Motor neuron (in vitro differentiated cells): ENCODE measurements around the gene APOBEC3H. TPM values are rescaled to one million over a fixed set of nuclear protein-coding genes. Genes with fewer than 3 reads are reported as not detected.

Experiments used
- ATAC-seq, 8 experiments: fragments of 200-7000 bp; cut with Tn5 transposase; replicated peaks in 6 of 8; 2 replicates each; pipeline ENCODE4 v1.8.0; 2021; ENCODE audit warnings: mild to moderate bottlenecking in 8 of 8, moderate library complexity in 8 of 8
- H3K27ac ChIP-seq, 2 donors: fragments of 250-450 bp; sonication (Bioruptor Pico); 2 replicates each; pipeline ENCODE4 v1.9.0; 2021; ENCODE audit warnings: antibody characterized with exemption in 2 of 2, mild to moderate bottlenecking in 2 of 2, moderate library complexity in 1 of 2
- H3K4me1 ChIP-seq, 2 donors: fragments of 250-450 bp; sonication (Bioruptor Pico); replicated peaks in 1 of 2; 2 replicates each; pipeline ENCODE4 v1.6.1; 2021; ENCODE audit warnings: antibody characterized with exemption in 2 of 2, mild to moderate bottlenecking in 2 of 2, moderate library complexity in 1 of 2
- H3K4me3 ChIP-seq, 5 donors: fragments of 250-450 bp; sonication (Bioruptor Pico); 2 replicates each; pipeline ENCODE4 v1.9.0; 2021; ENCODE audit warnings: antibody characterized with exemption in 5 of 5, mild to moderate bottlenecking in 5 of 5, moderate library complexity in 4 of 5
- WGBS, 10 experiments: fragments of 450-650 bp; shearing (Covaris generic); methylation state at CpG; one replicate each; pipeline ENCODE4 v1.0.0; 2022; 5-methylcytosine and 5-hydroxymethylcytosine counted together
- in situ Hi-C, 9 experiments: fragments of 400-800 bp; cut with MboI; loops; one replicate each; pipeline ENCODE4 v1.15.0; 2021; ENCODE audit warnings: low sequenced_read_pairs in 9 of 9, low pct_unique_long_range_greater_than_20kb in 2 of 9; ENCODE audit not compliant: unreplicated experiment in 9 of 9
- total RNA-seq, 8 experiments: library from RNA; unstranded; fragments of 300-600 nt; gene quantifications; 2 replicates each; pipeline versions ENCODE4 v1.2.3 to v1.2.4, GENCODE V29; 2022

APOBEC3H gene
- total RNA-seq, 8 experiments from 2014 or later = 0.94 to 3.2 (median 2.3) TPM; not detected in 5

GRCh38 chr22:39087881-39088684 is 9.0 kb upstream of the APOBEC3H start:
- Histone ChIP-seq H3K4me1 (peaks cover 12 to 21% of the 10 kb centered on the region in 2 donors), H3K4me3 (no peak overlapping the region), H3K27ac (peak overlapping the region in 1 of 2 donors; percentile 19)
- 50 to 89% (median 68%) methylated on average over 1 to 4 of the region's 18 CpGs; no CpG with 5 or more reads in 4 of the 10 experiments for WGBS, 10 experiments
- ATAC-seq = peak; percentile 82 to 95 (median 92)
- in situ Hi-C loops = no loop called here

- in situ Hi-C loops = no loop called here
- H3K4me3 ChIP-seq = no peak overlapping the region
- no peak for ATAC-seq
- no peak overlapping the region for H3K27ac ChIP-seq
- WGBS, 10 experiments = 80 to 100% methylated on average over 1 to 3 of the region's 5 CpGs; no CpG with 5 or more reads in 8 of the 10 experiments
- H3K4me1 ChIP-seq = peaks cover 12 to 21% of the 10 kb centered on the region in 2 donors
Measured at GRCh38 chr22:39088685-39089032, 8.4 kb upstream of the APOBEC3H start.

- peak in 3 of 8 experiments; percentile 28 to 63 (median 60) for ATAC-seq
- WGBS, 10 experiments = 0 to 88% methylated on average over 1 to 4 of the region's 6 CpGs; no CpG with 5 or more reads in 8 of the 10 experiments
- no peak overlapping the region for H3K27ac ChIP-seq
- H3K4me1 ChIP-seq = peaks cover 12 to 21% of the 10 kb centered on the region in 2 donors
- H3K4me3 ChIP-seq = no peak overlapping the region
- in situ Hi-C loops = no loop called here
Measured at GRCh38 chr22:39089928-39090327, 7.1 kb upstream of the APOBEC3H start.

GRCh38 chr22:39090426-39091064 is 6.5 kb upstream of the APOBEC3H start:
- H3K4me1 ChIP-seq = peaks cover 12 to 21% of the 10 kb centered on the region in 2 donors
- H3K4me3 ChIP-seq = no peak overlapping the region
- in situ Hi-C loops = no loop called here
- 61 to 100% (median 78%) methylated on average over 1 to 6 of the region's 15 CpGs; no CpG with 5 or more reads in 6 of the 10 experiments for WGBS, 10 experiments
- ATAC-seq = no peak
- no peak overlapping the region for H3K27ac ChIP-seq

DNA sequence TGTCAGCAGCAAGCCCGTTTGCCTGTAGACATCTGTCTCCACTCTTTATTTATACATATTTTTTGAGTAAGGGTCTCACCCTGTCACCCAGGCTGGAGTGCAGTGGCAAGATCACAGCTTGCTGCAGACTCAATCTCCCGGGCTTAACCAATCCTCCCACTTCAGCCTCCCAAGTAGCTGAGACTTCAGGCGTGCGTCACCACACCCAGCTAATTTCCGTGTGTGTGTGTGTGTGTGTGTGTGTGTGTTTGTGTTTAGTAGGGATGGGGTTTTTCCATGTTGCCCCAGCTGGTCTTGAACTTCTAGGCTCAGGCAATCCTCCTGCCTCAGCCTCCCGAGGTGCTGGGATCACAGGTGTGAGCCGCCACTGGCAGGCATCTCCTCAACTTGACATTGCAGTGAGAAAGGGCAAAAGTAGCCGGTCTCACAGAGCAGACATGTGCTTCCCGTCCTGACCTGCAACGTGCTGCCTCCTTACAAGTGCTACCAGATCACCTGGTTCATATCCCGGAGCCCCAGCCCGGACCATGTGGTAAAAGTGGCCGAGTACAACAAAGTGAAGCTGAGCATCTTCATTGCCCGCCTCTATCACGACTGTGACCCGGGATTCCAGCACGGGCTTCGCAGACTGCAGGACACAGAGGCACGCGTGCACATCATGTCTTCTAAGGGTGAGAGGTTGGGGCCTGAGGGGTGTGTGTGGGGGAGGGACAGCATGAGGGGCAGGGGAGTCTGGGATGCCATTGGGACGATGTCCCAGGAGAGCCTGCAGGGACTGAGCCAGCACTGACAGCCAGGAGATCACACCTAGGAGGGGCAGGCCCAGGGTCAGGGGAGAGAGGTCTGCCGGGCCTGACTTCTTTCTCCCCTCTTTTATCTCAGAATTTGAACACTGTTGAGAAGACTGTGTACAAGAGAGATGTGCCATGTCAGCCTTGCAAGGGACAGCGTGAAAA is 5.6 kb upstream of the APOBEC3H start:
- no peak overlapping the region for H3K27ac ChIP-seq
- in situ Hi-C loops = no loop called here
- no peak for ATAC-seq
- no peak overlapping the region for H3K4me3 ChIP-seq
- 60 to 100% (median 94%) methylated on average over 1 to 5 of the region's 23 CpGs; no CpG with 5 or more reads in 6 of the 10 experiments for WGBS, 10 experiments
- H3K4me1 ChIP-seq = peaks cover 12 to 21% of the 10 kb centered on the region in 2 donors

- WGBS, 10 experiments = 20 to 89% (median 74%) methylated on average over 1 to 6 of the region's 8 CpGs
- H3K4me3 ChIP-seq = no peak overlapping the region
- H3K27ac ChIP-seq = no peak overlapping the region
- no peak for ATAC-seq
- H3K4me1 ChIP-seq = peaks cover 10 to 24% of the 10 kb centered on the region in 2 donors
- in situ Hi-C loops = no loop called here
Measured at GRCh38 chr22:39092111-39092862, 4.8 kb upstream of the APOBEC3H start.

- ATAC-seq = no peak
- peaks cover 0 to 14% of the 10 kb centered on the region in 2 donors for H3K4me1 ChIP-seq
- WGBS, 10 experiments = 59 to 100% (median 85%) methylated on average over 1 to 9 of the region's 14 CpGs
- in situ Hi-C loops = no loop called here
- H3K4me3 ChIP-seq = no peak overlapping the region
- no peak overlapping the region for H3K27ac ChIP-seq
Measured at GRCh38 chr22:39094717-39095389, 2.2 kb upstream of the APOBEC3H start.

DNA sequence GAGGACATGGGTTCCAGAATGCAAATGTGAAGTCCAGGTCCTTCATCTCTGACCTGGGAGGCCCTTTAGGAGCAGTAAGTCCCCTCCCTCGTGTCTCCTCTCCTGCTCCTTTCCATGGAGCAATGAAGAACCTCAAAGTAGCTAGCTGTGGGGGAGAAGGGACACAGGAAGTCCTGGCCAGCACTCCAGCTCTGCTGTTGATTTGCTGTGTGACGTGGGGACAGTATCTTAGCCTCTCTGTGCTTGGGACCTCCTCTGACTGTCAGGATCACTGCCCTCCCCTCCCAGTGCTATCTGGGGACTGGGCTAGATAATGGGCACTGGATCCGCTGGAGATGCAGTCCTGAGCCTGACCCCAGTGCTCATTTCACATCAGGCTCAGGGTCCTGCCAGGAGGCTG is 1.1 kb upstream of the APOBEC3H start:
- Histone ChIP-seq H3K4me1 (peaks cover 0 to 14% of the 10 kb centered on the region in 2 donors), H3K27ac (no peak overlapping the region), H3K4me3 (no peak overlapping the region)
- in situ Hi-C loops = no loop called here
- ATAC-seq = no peak
- whole genome bisulfite sequencing, 10 experiments = 50 to 100% (median 90%) methylated on average over 1 of the region's 3 CpGs; no CpG with 5 or more reads in 4 of the 10 experiments

DNA sequence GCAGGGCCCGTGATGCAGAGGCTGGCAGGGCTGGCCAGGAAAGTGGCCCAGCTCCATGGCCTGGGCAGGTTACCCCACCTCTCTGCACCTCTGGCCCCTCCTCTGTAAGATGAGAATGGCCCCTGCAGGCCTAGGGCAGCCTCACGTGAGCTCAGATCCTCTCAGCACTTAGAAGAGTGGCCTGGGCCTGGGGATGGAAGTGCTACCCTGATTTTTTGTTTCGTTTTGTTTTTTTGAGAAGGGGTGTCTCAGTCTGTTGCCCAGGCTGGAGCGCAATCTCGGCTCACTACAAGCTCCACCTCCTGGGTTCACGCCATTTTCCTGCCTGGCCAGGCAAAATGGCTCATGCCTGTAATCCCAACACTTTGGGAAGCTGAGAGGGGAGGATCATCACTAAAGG is 982 bp downstream of the APOBEC3H start:
- no peak overlapping the region for H3K27ac ChIP-seq
- 45 to 100% (median 80%) methylated on average over 1 to 5 of the region's 6 CpGs; no CpG with 5 or more reads in 1 of the 10 experiments for WGBS, 10 experiments
- peak in 1 of 8 experiments; percentile 11 for ATAC-seq
- H3K4me1 ChIP-seq = peaks cover 0 to 5% of the 10 kb centered on the region in 2 donors
- no peak overlapping the region for H3K4me3 ChIP-seq
- in situ Hi-C loops = no loop called here

GRCh38 chr22:39098576-39098975 is 1.5 kb downstream of the APOBEC3H start:
- in situ Hi-C loops = no loop called here
- no peak for ATAC-seq
- peaks cover 0 to 5% of the 10 kb centered on the region in 2 donors for H3K4me1 ChIP-seq
- WGBS, 10 experiments = 53 to 100% (median 80%) methylated on average over 2 to 8 of the region's 8 CpGs; no CpG with 5 or more reads in 5 of the 10 experiments
- H3K4me3 ChIP-seq = no peak overlapping the region
- no peak overlapping the region for H3K27ac ChIP-seq

- WGBS, 10 experiments = 77 to 80% methylated on average over 2 to 5 of the region's 13 CpGs; no CpG with 5 or more reads in 8 of the 10 experiments
- in situ Hi-C loops = loop anchor here in 4 of 9 experiments (25.0 kb wide), 2 partner anchors 89 to 239 kb away; partner anchors contain the start of genes CBX6 (in 3 of the 4), APOBEC3C (in 2 of the 4) and APOBEC3D (in 2 of the 4)
- ATAC-seq = no peak
Measured at GRCh38 chr22:39101226-39101625, 4.2 kb downstream of the APOBEC3H start.

More at GRCh38 chr22:39101226-39101625, 4.2 kb downstream of the APOBEC3H start:
- Histone ChIP-seq H3K27ac (no peak overlapping the region), H3K4me1 (peaks cover 0 to 5% of the 10 kb centered on the region in 2 donors), H3K4me3 (no peak overlapping the region)
